ENCODE measurements around the gene CEBPE. TPM values are rescaled to one million over a fixed set of nuclear protein-coding genes. Genes with fewer than 3 reads are reported as not detected.

CEBPE gene
- total RNA-seq, 2 donors from 2014 or later: 0.25 TPM; not detected in 1

- H3K27ac Mint-ChIP-seq: no peak overlapping the region
- peaks cover 8% of the 10 kb centered on the region for H3K27me3 Mint-ChIP-seq
- H3K36me3 Mint-ChIP-seq (ENCODE audit: low read depth): no peaks in the 10 kb centered on the region
- peaks cover 32% of the 10 kb centered on the region for H3K4me1 Mint-ChIP-seq
- H3K4me3 Mint-ChIP-seq: no peak overlapping the region
- DNase-seq: no peak
- no peaks in the 10 kb centered on the region for H3K9me3 ChIP-seq (ENCODE audit: control insufficient read depth, low read length, poor library complexity, severe bottlenecking)
- no peak for ATAC-seq
Observed at GRCh38 chr14:23124337-23124954, 5.4 kb upstream of the CEBPE start.

GRCh38 chr14:23123419-23123818, 4.4 kb upstream of the CEBPE start:
- H3K27ac Mint-ChIP-seq: no peak overlapping the region
- peaks cover 35% of the 10 kb centered on the region for H3K4me1 Mint-ChIP-seq

GRCh38 chr14:23122086-23122485, 3.0 kb upstream of the CEBPE start:
- peaks cover 30% of the 10 kb centered on the region for H3K4me1 Mint-ChIP-seq
- no peaks in the 10 kb centered on the region for H3K9me3 ChIP-seq (ENCODE audit: control insufficient read depth, low read length, poor library complexity, severe bottlenecking)
- no peak overlapping the region for H3K4me3 Mint-ChIP-seq
- no peak for ATAC-seq
- no peaks in the 10 kb centered on the region for H3K27me3 Mint-ChIP-seq
- peak overlapping the region; percentile 86 for H3K27ac Mint-ChIP-seq
- DNase-seq: no peak
- H3K36me3 Mint-ChIP-seq (ENCODE audit: low read depth): no peaks in the 10 kb centered on the region

More at GRCh38 chr14:23123419-23123818, 4.4 kb upstream of the CEBPE start:
- no peak for ATAC-seq
- no peaks in the 10 kb centered on the region for H3K36me3 Mint-ChIP-seq (ENCODE audit: low read depth)
- DNase-seq: no peak
- H3K4me3 Mint-ChIP-seq: peak overlapping the region; percentile 19
- no peaks in the 10 kb centered on the region for H3K27me3 Mint-ChIP-seq
- no peaks in the 10 kb centered on the region for H3K9me3 ChIP-seq (ENCODE audit: control insufficient read depth, low read length, poor library complexity, severe bottlenecking)

GRCh38 chr14:23121361-23121771, 2.3 kb upstream of the CEBPE start:
- no peaks in the 10 kb centered on the region for H3K9me3 ChIP-seq (ENCODE audit: control insufficient read depth, low read length, poor library complexity, severe bottlenecking)
- DNase-seq: no peak
- H3K4me1 Mint-ChIP-seq: peaks cover 30% of the 10 kb centered on the region
- H3K4me3 Mint-ChIP-seq: peak overlapping the region; percentile 41
- H3K36me3 Mint-ChIP-seq (ENCODE audit: low read depth): no peaks in the 10 kb centered on the region
- no peaks in the 10 kb centered on the region for H3K27me3 Mint-ChIP-seq
- H3K27ac Mint-ChIP-seq: peak overlapping the region; percentile 88
- ATAC-seq: no peak

GRCh38 chr14:23120541-23121251, 1.6 kb upstream of the CEBPE start:
- DNase-seq (peak; percentile 59 to 67 (median 66)), ATAC-seq (peak; percentile 88)
- H3K9me3 ChIP-seq (ENCODE audit: control insufficient read depth, low read length, poor library complexity, severe bottlenecking): no peaks in the 10 kb centered on the region
- H3K4me1 Mint-ChIP-seq: peaks cover 30% of the 10 kb centered on the region
- peaks cover 4% of the 10 kb centered on the region for H3K27me3 Mint-ChIP-seq
- peak overlapping the region; percentile 41 for H3K4me3 Mint-ChIP-seq
- peak overlapping the region; percentile 88 for H3K27ac Mint-ChIP-seq
- no peaks in the 10 kb centered on the region for H3K36me3 Mint-ChIP-seq (ENCODE audit: low read depth)

GRCh38 chr14:23119363-23120327, 590 bp upstream of the CEBPE start:
- H3K9me3 ChIP-seq (ENCODE audit: control insufficient read depth, low read length, poor library complexity, severe bottlenecking): no peaks in the 10 kb centered on the region
- Mint-ChIP-seq H3K36me3 (ENCODE audit: low read depth) (no peaks in the 10 kb centered on the region), H3K27me3 (peaks cover 13% of the 10 kb centered on the region), H3K27ac (peak overlapping the region; percentile 88), H3K4me3 (peak overlapping the region; percentile 77), H3K4me1 (peaks cover 28% of the 10 kb centered on the region)
- ATAC-seq: peak; percentile 65
- DNase-seq: peak in 1 of 3 donors; percentile 19

GRCh38 chr14:23117371-23118020, 1.6 kb downstream of the CEBPE start:
- ATAC-seq: no peak

GRCh38 chr14:23115918-23116317, 3.1 kb downstream of the CEBPE start:
- Mint-ChIP-seq H3K4me1 (peaks cover 19% of the 10 kb centered on the region), H3K27me3 (peaks cover 19% of the 10 kb centered on the region), H3K36me3 (ENCODE audit: low read depth) (peaks cover 2% of the 10 kb centered on the region), H3K4me3 (no peak overlapping the region), H3K27ac (no peak overlapping the region)
- DNase-seq (no peak), ATAC-seq (no peak)
- H3K9me3 ChIP-seq (ENCODE audit: control insufficient read depth, low read length, poor library complexity, severe bottlenecking): no peaks in the 10 kb centered on the region

More at GRCh38 chr14:23117371-23118020, 1.6 kb downstream of the CEBPE start:
- Mint-ChIP-seq H3K27ac (peak overlapping the region; percentile 16), H3K4me1 (peaks cover 27% of the 10 kb centered on the region), H3K36me3 (ENCODE audit: low read depth) (peaks cover 2% of the 10 kb centered on the region), H3K27me3 (peaks cover 19% of the 10 kb centered on the region), H3K4me3 (peak overlapping the region; percentile 19)
- DNase-seq: no peak
- no peaks in the 10 kb centered on the region for H3K9me3 ChIP-seq (ENCODE audit: control insufficient read depth, low read length, poor library complexity, severe bottlenecking)

- ATAC-seq: no peak
- Mint-ChIP-seq H3K36me3 (ENCODE audit: low read depth) (peaks cover 2% of the 10 kb centered on the region), H3K4me3 (no peak overlapping the region), H3K27me3 (peaks cover 19% of the 10 kb centered on the region), H3K27ac (no peak overlapping the region), H3K4me1 (peaks cover 13% of the 10 kb centered on the region)
- no peaks in the 10 kb centered on the region for H3K9me3 ChIP-seq (ENCODE audit: control insufficient read depth, low read length, poor library complexity, severe bottlenecking)
- no peak for DNase-seq
Observed at GRCh38 chr14:23115039-23115731, 3.9 kb downstream of the CEBPE start.

GRCh38 chr14:23114669-23115038, 4.4 kb downstream of the CEBPE start:
- DNase-seq (no peak), ATAC-seq (no peak)
- Mint-ChIP-seq H3K27me3 (peaks cover 19% of the 10 kb centered on the region), H3K27ac (no peak overlapping the region), H3K4me1 (peaks cover 8% of the 10 kb centered on the region), H3K36me3 (ENCODE audit: low read depth) (peaks cover 2% of the 10 kb centered on the region), H3K4me3 (no peak overlapping the region)
- no peaks in the 10 kb centered on the region for H3K9me3 ChIP-seq (ENCODE audit: control insufficient read depth, low read length, poor library complexity, severe bottlenecking)

- no peak for DNase-seq
- Mint-ChIP-seq H3K36me3 (ENCODE audit: low read depth) (peaks cover 2% of the 10 kb centered on the region), H3K4me3 (no peak overlapping the region), H3K27me3 (peaks cover 19% of the 10 kb centered on the region), H3K27ac (no peak overlapping the region), H3K4me1 (peaks cover 4% of the 10 kb centered on the region)
- ATAC-seq: no peak
- H3K9me3 ChIP-seq (ENCODE audit: control insufficient read depth, low read length, poor library complexity, severe bottlenecking): no peaks in the 10 kb centered on the region
Observed at GRCh38 chr14:23114120-23114458, 5.0 kb downstream of the CEBPE start.

- Mint-ChIP-seq H3K27me3 (peaks cover 19% of the 10 kb centered on the region), H3K4me3 (no peak overlapping the region), H3K4me1 (peaks cover 2% of the 10 kb centered on the region), H3K27ac (no peak overlapping the region), H3K36me3 (ENCODE audit: low read depth) (peaks cover 2% of the 10 kb centered on the region)
- DNase-seq: no peak
- no peak for ATAC-seq
- no peaks in the 10 kb centered on the region for H3K9me3 ChIP-seq (ENCODE audit: control insufficient read depth, low read length, poor library complexity, severe bottlenecking)
Observed at GRCh38 chr14:23113431-23114119, 5.5 kb downstream of the CEBPE start.
